HG03039 (cell line): Measurements from ENCODE around the gene CRIP1.

Experiments
- ATAC-seq: cut with Tn5 transposase; IDR thresholded peaks from one replicate; pipeline ENCODE4 v1.9.1; 2021; ENCODE audit warnings: mild to moderate bottlenecking, moderate library complexity; ENCODE audit not compliant: unreplicated experiment

CRIP1 gene

GRCh38 chr14:105480199-105480746, 6.4 kb upstream of the CRIP1 start:
- no peak for ATAC-seq

GRCh38 chr14:105480807-105481801, 5.6 kb upstream of the CRIP1 start:
- peak; percentile 47 for ATAC-seq

DNA sequence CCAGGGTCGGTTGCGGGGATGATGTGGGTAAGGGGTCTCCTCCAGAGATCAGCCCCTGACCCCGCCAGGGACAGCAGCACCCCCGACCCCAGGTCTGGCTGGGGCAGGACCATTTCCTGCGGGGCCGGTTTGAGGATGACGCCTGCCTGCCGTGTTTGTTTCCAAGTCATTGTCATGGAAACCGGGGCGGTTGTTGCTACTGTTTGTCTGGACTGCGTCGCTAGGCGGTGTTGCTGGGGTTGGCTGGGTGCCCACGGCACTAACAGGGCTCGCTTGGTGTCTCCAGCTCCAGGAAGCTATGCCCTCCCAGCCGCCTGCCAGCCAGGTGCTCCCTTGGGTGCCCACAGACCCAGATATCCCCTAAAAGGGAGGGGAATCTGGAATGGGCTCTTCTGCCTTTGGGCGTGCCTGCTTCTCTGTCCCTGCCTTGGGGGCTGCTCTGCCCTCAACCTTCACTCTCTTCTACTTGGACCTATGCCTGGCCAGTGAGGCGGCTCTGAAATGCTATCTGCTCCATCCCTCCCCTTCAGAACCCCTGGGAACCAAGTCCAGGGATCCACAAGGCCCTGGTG, 4.7 kb upstream of the CRIP1 start:
- ATAC-seq: no peak

GRCh38 chr14:105482486-105483110, 4.1 kb upstream of the CRIP1 start:
- no peak for ATAC-seq

- ATAC-seq: no peak
These were observed 3.2 kb upstream of the CRIP1 start for GRCh38 chr14:105483300-105484068.

DNA sequence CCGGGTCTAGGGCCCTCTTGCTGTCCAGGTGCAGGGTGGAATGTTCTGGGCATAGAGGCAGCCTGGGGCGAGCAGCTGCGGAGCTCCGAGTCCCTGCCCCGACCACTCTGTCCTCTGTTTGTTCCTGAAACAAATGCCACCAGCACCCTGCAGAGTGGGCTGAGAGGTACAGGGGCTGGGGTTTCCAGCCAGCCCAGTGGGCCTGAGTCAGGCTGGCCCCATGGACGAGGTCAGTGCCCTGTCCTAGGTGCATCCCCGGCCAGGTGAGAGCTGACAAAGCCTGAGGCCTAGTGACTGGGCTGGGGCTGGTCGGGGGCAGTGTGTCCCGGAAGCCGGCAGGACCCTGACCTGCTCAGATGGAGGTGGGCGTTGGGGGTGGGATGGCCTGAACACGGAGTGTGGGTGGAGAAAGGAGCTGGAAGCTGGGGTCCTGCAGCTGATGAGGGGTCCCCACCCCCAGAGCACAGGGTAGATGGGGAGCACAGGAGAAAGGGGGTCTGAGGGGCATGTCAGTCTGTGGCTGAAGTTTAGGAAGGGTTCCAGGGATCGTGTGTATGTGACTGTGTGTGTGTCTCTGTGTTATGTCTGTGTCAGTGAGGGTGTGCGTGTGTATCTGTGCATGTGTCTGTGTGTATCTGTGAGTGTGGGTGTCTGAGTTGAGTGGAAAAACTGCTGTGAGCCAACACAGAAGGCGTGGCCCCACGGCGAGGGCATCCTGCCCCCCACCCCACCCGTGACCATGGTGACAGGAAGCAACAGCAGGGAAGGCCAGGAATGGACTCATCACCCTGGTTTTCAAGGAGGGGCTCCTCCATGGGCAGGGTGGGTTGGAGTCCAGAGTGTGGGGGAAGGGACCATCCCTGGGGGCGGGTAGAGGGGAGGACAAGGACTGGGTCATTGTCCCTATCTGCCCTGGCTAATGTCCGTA, 2.4 kb upstream of the CRIP1 start:
- no peak for ATAC-seq

- ATAC-seq: no peak
These were observed 1.7 kb upstream of the CRIP1 start for GRCh38 chr14:105484997-105485393.

- no peak for ATAC-seq
These were observed 935 bp upstream of the CRIP1 start for GRCh38 chr14:105485739-105486162.

DNA sequence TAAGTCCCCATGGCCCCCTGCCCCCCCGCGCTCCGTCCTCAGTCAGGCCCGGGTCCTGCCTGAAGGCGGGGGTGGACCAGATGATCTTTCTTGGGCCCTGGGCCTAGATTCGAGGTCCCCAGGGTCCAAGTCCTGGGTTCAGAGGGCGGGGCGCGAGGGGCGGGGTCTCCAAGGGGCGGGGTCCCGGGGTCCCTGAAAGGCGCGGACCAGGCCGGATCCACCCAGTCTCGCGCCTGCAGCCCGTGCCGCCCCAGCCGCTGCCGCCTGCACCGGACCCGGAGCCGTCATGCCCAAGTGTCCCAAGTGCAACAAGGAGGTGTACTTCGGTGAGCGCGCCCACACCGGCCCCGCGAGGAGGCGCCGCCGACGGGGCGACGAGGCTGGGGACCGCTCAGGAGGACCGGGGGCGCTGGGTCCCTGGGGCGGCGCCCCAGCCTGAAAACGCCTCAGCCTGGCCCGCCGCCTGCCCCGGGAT, 325 bp downstream of the CRIP1 start:
- no peak for ATAC-seq

DNA sequence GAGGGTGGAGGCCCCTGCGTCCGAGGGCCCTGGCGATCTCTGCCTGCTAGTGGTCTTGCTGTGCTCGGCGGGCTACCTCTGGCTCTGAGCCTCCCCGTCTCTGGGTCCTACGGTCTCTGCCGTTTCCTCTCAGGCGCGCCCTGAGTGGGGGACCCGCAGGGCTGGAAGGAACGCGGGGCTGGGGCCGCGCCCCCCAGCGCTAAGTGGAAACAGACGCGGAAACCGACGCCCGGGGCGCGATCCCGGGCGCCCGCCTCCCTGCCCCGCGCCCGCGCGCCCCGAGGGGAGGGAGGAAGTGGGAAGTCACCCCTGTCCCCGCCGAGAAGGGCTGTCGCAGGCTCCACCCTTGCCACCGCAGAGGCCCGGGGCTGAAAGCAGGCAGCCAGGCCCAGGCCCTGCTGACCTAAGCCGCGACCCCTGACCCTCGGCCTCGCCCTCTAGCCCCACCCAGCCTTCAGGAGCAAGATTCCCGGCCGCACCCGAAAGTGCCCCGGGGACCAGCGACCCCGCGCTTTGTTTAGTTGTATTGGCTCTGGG, 831 bp downstream of the CRIP1 start:
- no peak for ATAC-seq

- ATAC-seq: no peak
These were observed 1.5 kb downstream of the CRIP1 start for GRCh38 chr14:105487986-105488777.

DNA sequence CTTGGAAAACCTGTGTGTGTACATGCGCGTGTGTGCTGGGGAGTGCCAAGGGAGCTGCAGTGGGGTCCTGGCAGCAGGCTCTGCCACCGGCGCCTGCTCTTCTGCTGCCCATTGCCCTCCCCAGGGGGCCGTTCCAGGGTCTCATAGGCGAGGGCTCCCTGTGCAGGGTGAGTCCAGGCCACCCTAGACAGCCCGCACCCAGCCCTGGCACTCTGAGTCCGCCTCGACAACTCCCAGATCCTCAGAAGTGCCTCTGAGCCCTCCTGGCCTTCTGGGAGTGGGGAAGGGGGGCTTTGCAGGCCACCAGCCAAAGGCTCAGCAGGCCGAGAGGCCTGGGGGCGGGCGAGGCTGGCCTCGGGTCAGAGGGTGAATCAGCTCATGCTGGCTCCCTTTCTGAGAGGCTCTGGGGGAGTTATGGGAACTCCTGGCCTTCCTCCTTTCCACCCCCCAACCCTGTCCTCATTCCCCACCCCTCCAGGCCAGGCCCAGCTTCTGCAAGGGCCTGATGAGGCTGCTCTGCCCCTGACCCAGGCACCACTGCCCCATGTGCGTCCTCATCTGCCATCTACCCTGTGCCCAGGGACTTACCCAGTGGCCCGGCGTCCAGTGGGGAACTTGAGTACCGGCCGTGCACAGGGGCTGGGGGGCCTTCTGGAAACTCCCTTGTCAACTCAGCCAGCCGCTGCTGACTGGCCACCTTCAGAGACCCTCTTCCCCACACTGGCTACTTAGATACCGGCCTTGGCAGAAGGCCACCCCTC, 2.3 kb downstream of the CRIP1 start:
- ATAC-seq: no peak

GRCh38 chr14:105489542-105490266, 3.0 kb downstream of the CRIP1 start:
- ATAC-seq: no peak

DNA sequence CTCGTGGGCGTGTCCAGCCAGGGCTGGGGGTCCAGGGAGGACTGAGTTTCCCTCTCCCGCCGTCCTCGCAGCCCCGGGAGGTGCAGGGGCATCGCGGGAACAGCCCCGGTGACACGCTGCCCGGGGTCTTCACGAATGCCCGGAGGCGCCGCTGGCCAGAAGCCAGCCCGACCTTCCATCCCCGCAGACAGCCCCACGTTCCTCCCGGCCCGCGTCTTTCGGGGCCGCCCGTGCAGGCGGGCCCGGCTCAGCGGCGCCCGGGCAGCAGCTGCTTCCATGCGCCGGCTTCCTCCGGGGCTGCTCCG, 3.5 kb downstream of the CRIP1 start:
- peak; percentile 0 for ATAC-seq

DNA sequence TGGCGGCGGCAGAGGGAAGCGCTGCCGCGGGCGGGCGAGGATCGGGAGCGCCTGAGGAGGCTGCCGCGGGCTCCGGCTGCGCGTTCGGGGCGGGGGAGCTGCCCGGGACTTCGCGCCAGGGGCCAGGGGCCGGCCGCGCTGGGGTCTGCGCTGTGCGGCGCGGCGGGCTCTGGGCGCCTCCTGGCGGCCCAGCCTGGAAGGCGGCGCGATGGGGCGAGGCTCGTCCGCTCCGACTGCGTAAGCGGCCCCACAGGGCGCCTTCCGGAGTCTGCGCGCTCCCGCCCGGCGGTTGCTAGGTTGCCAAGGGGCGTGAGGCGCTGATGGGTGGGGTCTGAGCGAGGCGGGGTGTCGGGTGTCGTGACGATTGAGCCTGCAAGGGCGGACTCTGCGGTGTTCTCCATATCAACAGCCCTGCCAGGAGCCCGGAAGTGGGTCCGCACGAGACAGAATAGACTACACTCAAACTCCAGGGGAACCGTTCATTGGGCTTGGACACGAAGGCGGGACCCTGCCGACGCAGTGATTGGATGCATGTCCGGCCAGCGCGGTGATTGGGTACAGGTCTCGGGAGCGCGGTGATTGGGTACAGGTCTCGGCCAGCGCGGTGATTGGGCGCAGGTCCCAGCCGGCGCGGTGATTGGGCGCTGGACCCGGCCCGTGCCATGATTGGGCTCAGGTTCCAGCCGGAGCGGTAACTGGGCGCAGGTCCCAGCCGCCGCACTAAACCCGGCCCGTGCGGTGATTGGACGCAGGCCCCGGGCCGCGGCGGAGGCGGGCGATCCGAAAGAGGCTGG, 4.1 kb downstream of the CRIP1 start, which contains the start of gene TEDC1:
TSS of gene TEDC1 (plus strand) at position 675 of the 794 bp plus-strand sequence. CDS start 130 bp downstream, outside the sequence.
- ATAC-seq: peak; percentile 56

GRCh38 chr14:105491366-105491973, 4.8 kb downstream of the CRIP1 start:
- ATAC-seq: no peak
